Right atrium auricular region (tissue), 2 donors: ENCODE data around the gene FGG. TPM values are rescaled to one million over a fixed set of nuclear protein-coding genes. Genes with fewer than 3 reads are reported as not detected.

Experiments
- DNase-seq: peaks from one replicate; pipeline ENCODE4 v3.0.0-alpha.2; 2019; ENCODE audit warnings: low spot score
- H3K27ac ChIP-seq, 2 donors: fragments of 200-600 bp; sonication (generic); 1 replicate in 1 of 2; 2 replicates in 1 of 2; pipeline ENCODE4 v1.5.1; 2016 to 2019
- H3K27me3 ChIP-seq, 2 donors: fragments of 200-600 bp; sonication (generic); one replicate each; pipeline versions ENCODE4 v1.5.1 to v1.6.0; 2017 to 2019
- H3K36me3 ChIP-seq: fragments of 200-600 bp; sonication (generic); one replicate; pipeline ENCODE4 v1.5.1; 2016
- H3K4me1 ChIP-seq, 2 donors: fragments of 200-600 bp; sonication (generic); one replicate each; pipeline versions ENCODE4 v1.5.1 to v1.6.0; 2017 to 2019
- H3K4me3 ChIP-seq, 2 donors: fragments of 200-600 bp; sonication (generic); 1 replicate in 1 of 2; 2 replicates in 1 of 2; pipeline ENCODE4 v1.5.1; 2017 to 2019; ENCODE audit warnings: mild to moderate bottlenecking in 1 of 2, moderate library complexity in 1 of 2
- H3K9me3 ChIP-seq, 2 donors: fragments of 200-600 bp; sonication (generic); one replicate each; pipeline ENCODE4 v1.5.1; 2019
- total RNA-seq, 2 donors: library from RNA; depleted of rRNA; stranded (reverse); fragments of >200 nt; gene quantifications; one replicate each; pipeline ENCODE4 v1.1.0, GENCODE V29; 2016
- TF ChIP-seq, protein P1 (sequence below), 2 donors: fragments of 200-600 bp; sonication (generic); IDR thresholded peaks; one replicate each; pipeline ENCODE4 v1.5.1; 2019; ENCODE audit warnings: antibody characterized with exemption in 2 of 2

The FGG gene
- total RNA-seq, 2 donors from 2014 or later, result not detected

DNA sequence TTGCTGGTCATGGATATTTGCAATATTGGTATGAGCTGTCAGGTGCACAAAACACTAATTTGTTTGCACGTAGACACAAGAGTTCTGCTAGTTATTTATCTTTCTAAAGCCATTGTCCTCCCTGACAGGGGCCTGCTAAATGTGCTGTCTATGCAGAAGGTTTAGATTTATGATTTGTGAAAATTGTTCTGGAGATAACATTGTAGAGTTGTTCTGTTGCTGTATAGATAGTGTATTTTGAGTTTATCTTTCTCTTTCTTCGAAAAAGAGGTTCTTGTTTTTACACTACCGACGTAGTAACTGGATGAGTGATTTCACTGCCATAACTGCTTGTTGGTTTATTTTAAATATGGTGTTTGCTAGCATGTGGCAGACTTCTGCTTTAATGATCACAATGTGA is 28.5 kb upstream of the FGG start:
- DNase-seq, result no peak
- H3K27me3 ChIP-seq, result no peaks in the 10 kb centered on the region
- no peak overlapping the region for H3K4me3 ChIP-seq
- TF ChIP-seq, protein P1, sequence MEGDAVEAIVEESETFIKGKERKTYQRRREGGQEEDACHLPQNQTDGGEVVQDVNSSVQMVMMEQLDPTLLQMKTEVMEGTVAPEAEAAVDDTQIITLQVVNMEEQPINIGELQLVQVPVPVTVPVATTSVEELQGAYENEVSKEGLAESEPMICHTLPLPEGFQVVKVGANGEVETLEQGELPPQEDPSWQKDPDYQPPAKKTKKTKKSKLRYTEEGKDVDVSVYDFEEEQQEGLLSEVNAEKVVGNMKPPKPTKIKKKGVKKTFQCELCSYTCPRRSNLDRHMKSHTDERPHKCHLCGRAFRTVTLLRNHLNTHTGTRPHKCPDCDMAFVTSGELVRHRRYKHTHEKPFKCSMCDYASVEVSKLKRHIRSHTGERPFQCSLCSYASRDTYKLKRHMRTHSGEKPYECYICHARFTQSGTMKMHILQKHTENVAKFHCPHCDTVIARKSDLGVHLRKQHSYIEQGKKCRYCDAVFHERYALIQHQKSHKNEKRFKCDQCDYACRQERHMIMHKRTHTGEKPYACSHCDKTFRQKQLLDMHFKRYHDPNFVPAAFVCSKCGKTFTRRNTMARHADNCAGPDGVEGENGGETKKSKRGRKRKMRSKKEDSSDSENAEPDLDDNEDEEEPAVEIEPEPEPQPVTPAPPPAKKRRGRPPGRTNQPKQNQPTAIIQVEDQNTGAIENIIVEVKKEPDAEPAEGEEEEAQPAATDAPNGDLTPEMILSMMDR (IDR thresholded peaks at IDR 0.05), result no peak
- no peaks in the 10 kb centered on the region for H3K9me3 ChIP-seq
- no peak overlapping the region for H3K27ac ChIP-seq
- no peaks in the 10 kb centered on the region for H3K36me3 ChIP-seq
- H3K4me1 ChIP-seq, result no peaks in the 10 kb centered on the region

- DNase-seq, result no peak
- Histone ChIP-seq H3K27me3 (no peaks in the 10 kb centered on the region), H3K27ac (no peak overlapping the region), H3K4me3 (no peak overlapping the region), H3K36me3 (no peaks in the 10 kb centered on the region), H3K4me1 (no peaks in the 10 kb centered on the region), H3K9me3 (no peaks in the 10 kb centered on the region)
- TF ChIP-seq, protein P1 (IDR thresholded peaks at IDR 0.05), result no peak
Observed at GRCh38 chr4:154634058-154634457, 21.6 kb upstream of the FGG start.

DNA sequence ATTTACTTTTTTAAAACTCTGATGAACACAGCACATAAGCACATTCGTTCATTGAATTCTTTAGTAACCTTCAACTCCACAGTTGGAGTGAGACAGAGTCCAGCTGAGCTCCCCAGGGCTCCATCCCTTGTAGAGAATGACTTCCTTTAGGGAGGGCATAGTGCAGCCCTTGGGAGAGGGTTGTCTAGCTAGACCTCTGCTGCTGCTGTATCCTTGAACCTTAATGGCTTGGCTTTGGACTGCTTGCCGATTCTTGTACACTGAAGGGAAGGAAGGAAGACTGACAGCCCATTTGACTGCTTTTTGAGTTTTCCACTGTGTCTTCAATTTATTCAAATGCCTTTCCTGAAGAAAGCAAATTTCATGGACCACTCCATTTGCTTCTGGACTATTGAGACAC is 19.4 kb upstream of the FGG start:
- no peak for DNase-seq
- TF ChIP-seq, protein P1 (IDR thresholded peaks at IDR 0.05), result no peak
- no peaks in the 10 kb centered on the region for H3K27me3 ChIP-seq
- H3K36me3 ChIP-seq, result no peaks in the 10 kb centered on the region
- H3K4me1 ChIP-seq, result peaks cover 0 to 6% of the 10 kb centered on the region in 2 donors
- no peaks in the 10 kb centered on the region for H3K9me3 ChIP-seq
- H3K4me3 ChIP-seq, result no peak overlapping the region
- H3K27ac ChIP-seq, result no peak overlapping the region

DNA sequence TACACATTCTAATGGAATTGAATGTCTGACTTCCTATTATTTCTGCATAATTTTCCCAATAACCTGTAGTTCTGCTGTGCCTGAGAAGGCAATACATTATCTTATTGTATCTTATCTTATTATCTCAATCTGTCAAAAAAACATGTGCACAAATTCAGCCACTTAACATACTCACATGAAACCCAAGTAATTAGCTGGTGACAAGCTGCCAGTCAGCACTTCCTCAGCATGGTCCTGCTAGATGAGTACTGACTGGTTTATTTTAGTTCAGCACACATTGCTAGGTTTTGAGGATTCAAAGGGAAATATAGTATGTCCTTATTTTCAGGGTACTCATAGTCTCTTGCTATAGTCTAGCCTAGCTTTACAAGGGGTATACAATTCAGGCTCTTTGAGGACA is 17.9 kb upstream of the FGG start:
- TF ChIP-seq, protein P1 (IDR thresholded peaks at IDR 0.05), result no peak
- H3K4me1 ChIP-seq, result peaks cover 0 to 8% of the 10 kb centered on the region in 2 donors
- H3K36me3 ChIP-seq, result no peaks in the 10 kb centered on the region
- DNase-seq, result no peak
- H3K27me3 ChIP-seq, result no peaks in the 10 kb centered on the region
- no peak overlapping the region for H3K27ac ChIP-seq
- no peaks in the 10 kb centered on the region for H3K9me3 ChIP-seq
- no peak overlapping the region for H3K4me3 ChIP-seq

DNA sequence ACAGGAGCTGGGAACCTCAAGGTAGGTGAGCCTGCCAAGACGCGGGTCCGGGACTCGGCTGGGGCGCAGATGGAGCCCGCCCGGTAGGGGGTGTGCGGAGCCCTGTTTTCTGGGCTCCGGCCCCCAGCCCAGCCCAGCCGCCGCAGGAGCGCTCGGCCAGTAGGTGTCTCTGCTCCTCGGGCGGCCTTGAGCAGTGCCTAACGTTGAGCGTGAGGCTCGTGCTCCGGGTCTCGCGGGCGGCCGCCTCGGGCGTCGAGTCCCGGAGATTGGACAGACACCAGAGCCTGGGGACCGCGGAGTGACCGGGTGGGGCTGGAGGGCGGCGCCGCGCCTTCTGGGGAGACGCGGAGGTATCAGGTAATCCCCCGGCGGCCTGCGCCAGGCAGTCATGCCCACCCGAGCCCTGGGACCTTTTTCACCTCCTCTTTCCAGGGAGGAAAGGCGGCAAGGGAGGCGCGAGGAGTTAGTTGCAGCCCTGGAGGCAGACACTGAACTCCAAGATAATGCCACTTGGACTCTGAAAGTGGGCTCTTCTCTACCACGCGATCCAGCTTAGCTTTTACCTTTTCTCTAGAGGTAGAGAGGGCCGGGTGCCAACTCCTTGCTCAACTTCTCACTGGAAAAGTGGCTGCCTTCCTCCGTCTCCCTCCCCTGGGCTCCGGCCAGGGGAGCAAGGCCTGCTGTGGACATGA is 14.5 kb upstream of the FGG start:
- peak overlapping the region in 1 of 2 donors; percentile 41 for H3K4me3 ChIP-seq

More for the DNA sequence above, 14.5 kb upstream of the FGG start:
- H3K27ac ChIP-seq, result no peak overlapping the region
- TF ChIP-seq, protein P1 (IDR thresholded peaks at IDR 0.05), result peak in 1 of 2 donors; percentile 66
- no peaks in the 10 kb centered on the region for H3K27me3 ChIP-seq
- no peaks in the 10 kb centered on the region for H3K36me3 ChIP-seq
- H3K4me1 ChIP-seq, result peaks cover 0 to 8% of the 10 kb centered on the region in 2 donors
- no peaks in the 10 kb centered on the region for H3K9me3 ChIP-seq
- peak; percentile 61 for DNase-seq
